ENCODE results near the gene ZNF839. TPM values are rescaled to one million over a fixed set of nuclear protein-coding genes. Genes with fewer than 3 reads are reported as not detected.
A peak's percentile ranks its signal among the peaks of the same experiment; 100 is the strongest.
"Not testable (repeated sequence)": the region's sequence is repeated elsewhere in the genome, so short reads cannot be mapped to it uniquely, and the experiment has no call there.

ZNF839 gene
- total and polyA plus RNA-seq, 12 donors = 3.8 to 13.4 (median 8.4) TPM

DNA sequence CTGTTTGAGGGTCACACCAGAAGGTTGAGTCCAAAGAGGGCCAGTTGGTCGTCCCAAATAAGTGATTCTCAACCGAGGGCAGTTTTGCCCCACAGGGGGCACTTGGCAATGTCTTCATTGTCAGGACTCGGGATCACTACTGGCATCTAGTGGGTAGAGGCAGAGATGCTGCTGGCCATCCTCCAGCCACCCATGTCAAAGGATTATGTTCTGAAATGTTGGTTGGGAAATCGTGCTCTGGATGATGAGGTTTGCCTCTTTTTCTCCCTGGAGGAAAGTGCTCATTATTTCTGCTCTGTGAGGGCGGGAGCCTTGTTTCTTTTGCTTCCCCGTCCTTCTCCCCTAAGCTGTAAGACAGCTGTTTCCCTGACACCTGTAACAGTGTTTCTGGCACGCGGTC is 3.6 kb downstream of the ZNF839 start:
- intact Hi-C loops (cut with DNase I) = loop anchor here in 2 of 10 donors (10.0 kb wide), 2 partner anchors 192 to 618 kb away; no protein-coding TSS in a partner anchor
- TF ChIP-seq, protein P1, sequence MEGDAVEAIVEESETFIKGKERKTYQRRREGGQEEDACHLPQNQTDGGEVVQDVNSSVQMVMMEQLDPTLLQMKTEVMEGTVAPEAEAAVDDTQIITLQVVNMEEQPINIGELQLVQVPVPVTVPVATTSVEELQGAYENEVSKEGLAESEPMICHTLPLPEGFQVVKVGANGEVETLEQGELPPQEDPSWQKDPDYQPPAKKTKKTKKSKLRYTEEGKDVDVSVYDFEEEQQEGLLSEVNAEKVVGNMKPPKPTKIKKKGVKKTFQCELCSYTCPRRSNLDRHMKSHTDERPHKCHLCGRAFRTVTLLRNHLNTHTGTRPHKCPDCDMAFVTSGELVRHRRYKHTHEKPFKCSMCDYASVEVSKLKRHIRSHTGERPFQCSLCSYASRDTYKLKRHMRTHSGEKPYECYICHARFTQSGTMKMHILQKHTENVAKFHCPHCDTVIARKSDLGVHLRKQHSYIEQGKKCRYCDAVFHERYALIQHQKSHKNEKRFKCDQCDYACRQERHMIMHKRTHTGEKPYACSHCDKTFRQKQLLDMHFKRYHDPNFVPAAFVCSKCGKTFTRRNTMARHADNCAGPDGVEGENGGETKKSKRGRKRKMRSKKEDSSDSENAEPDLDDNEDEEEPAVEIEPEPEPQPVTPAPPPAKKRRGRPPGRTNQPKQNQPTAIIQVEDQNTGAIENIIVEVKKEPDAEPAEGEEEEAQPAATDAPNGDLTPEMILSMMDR (IDR thresholded peaks at IDR 0.05) = peak in 8 of 9 donors; percentile 14 to 62 (median 55)
- Histone ChIP-seq H3K27me3 (no peaks in the 10 kb centered on the region), H3K9me3 (no peaks in the 10 kb centered on the region), H3K4me1 (peaks cover 0 to 33% (median 24%) of the 10 kb centered on the region in 9 donors), H3K27ac (peak overlapping the region in 1 of 10 donors; percentile 42), H3K4me3 (no peak overlapping the region), H3K36me3 (peaks cover 0 to 27% (median 0%) of the 10 kb centered on the region in 9 donors)
- 34 to 39% methylated on average over 8 of the region's 8 CpGs for WGBS, 2 donors
- peak; percentile 43 to 47 for DNase-seq
- ATAC-seq = peak in 1 of 8 donors; percentile 6

DNA sequence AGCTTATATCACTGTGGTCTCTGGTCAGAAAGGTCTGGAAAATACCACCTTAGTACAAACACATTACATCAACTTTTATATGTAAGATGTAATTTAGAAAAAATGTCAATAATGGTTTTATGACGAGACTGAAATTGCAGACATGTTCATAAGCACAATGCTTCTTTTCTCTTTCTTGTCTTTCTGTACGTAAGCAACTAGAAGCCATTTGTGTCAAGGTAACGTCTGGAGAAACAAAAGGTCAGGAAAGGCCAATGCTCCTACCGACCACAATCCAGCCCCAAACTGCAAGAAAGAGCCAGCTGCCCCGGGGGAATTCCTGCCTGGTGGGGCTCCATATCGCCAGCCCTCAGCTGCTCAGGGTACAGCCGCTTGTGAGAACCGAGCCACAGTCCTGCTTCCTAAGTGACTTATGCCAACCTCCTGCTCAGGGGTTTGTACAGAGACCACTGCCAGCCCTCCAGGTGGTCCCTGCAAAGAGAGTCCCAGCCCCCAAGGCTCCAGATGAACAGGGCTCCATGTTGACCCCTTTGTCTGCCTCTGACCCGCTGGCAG is 6.3 kb downstream of the ZNF839 start:
- TF ChIP-seq, protein P1 (IDR thresholded peaks at IDR 0.05) = no peak
- Histone ChIP-seq H3K36me3 (peaks cover 0 to 27% (median 0%) of the 10 kb centered on the region in 9 donors), H3K4me3 (no peak overlapping the region), H3K4me1 (peaks cover 0 to 12% (median 6%) of the 10 kb centered on the region in 9 donors), H3K27ac (no peak overlapping the region), H3K27me3 (no peaks in the 10 kb centered on the region), H3K9me3 (no peaks in the 10 kb centered on the region)
- 84 to 86% methylated on average over 9 of the region's 9 CpGs for whole genome bisulfite sequencing, 2 donors
- intact Hi-C loops (cut with DNase I) = loop anchor here in 2 of 10 donors (10.0 kb wide), 2 partner anchors 189 to 621 kb away; no protein-coding TSS in a partner anchor
- no peak for ATAC-seq
- no peak for DNase-seq

DNA sequence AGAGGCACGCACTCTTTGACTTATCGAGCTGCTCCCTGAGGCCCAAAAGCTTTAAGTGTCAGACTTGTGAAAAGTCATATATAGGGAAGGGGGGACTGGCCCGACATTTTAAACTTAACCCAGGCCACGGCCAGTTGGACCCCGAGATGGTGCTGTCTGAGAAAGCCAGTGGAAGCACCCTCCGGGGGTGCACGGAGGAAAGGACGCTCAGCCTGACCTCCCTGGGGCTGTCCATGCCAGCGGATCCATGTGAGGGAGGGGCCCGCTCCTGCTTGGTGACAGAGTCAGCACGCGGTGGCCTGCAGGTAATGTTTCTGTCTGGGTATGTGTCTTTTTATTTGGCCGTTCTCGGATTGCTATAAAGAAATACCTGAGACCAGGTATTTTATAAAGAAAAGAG is 7.0 kb downstream of the ZNF839 start:
- DNase-seq (no peak), ATAC-seq (no peak)
- no peak overlapping the region for H3K4me3 ChIP-seq
- H3K36me3 ChIP-seq = peaks cover 0 to 30% (median 2%) of the 10 kb centered on the region in 9 donors
- TF ChIP-seq, protein P1 (IDR thresholded peaks at IDR 0.05) = no peak
- no peak overlapping the region for H3K27ac ChIP-seq
- intact Hi-C loops (cut with DNase I) = loop anchor here in 2 of 10 donors (10.0 kb wide), 2 partner anchors 188 to 622 kb away; no protein-coding TSS in a partner anchor
- H3K4me1 ChIP-seq = peaks cover 0 to 8% (median 0%) of the 10 kb centered on the region in 9 donors
- H3K27me3 ChIP-seq = no peaks in the 10 kb centered on the region
- H3K9me3 ChIP-seq = no peaks in the 10 kb centered on the region
- 92 to 94% methylated on average over 14 of the region's 14 CpGs for WGBS, 2 donors

DNA sequence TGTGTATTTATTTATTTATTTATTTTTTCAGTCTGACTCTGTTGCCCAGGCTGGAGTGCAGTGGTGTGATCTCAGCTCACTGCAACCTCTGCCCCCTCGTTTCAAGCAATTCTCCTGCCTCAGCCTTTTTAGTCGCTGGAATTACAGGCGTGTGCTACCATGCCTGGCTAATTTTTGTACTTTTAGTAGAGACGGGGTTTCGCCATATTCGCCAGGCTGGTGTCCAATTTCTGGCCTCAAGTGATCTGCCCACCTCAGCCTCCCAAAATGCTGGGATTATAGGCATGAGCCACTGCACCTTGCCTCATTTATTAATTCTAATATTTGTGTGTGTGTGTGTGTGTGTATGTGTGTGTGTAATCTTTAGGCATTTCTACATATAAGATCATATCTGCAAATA is 9.8 kb downstream of the ZNF839 start:
- 96 to 98% methylated on average over 6 of the region's 6 CpGs for WGBS, 2 donors
- H3K4me1 ChIP-seq, DNase-seq, H3K27me3 ChIP-seq, H3K27ac ChIP-seq, H3K9me3 ChIP-seq, H3K4me3 ChIP-seq, ATAC-seq: not testable (repeated sequence)
- intact Hi-C loops (cut with DNase I) = loop anchor here in 2 of 10 donors (10.0 kb wide), 2 partner anchors 185 to 625 kb away; no protein-coding TSS in a partner anchor
- H3K36me3 ChIP-seq = peaks cover 0 to 49% (median 11%) of the 10 kb centered on the region in 9 donors

DNA sequence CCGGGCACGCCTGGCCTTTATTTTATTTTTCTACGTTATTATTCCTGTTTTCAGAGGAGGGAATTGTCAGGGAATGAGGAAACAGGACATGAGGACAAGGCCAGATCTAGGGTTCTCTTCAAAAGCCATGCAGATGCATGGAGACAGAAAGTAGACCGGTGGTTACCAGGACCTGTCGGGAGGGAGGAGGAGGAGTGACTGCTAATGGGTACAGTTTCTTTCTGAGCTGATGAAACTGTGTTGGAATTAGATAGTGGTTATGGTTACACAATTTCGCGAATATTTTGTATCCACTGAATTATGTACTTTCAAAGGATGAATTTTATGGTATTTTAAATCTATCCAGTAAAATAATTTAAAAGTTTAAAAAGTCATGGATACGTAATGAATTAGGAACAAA is 11.3 kb downstream of the ZNF839 start:
- Histone ChIP-seq H3K9me3 (no peaks in the 10 kb centered on the region), H3K27ac (no peak overlapping the region), H3K4me1 (peaks cover 0 to 6% (median 0%) of the 10 kb centered on the region in 9 donors), H3K36me3 (peaks cover 0 to 58% (median 11%) of the 10 kb centered on the region in 9 donors), H3K27me3 (no peaks in the 10 kb centered on the region), H3K4me3 (no peak overlapping the region)
- DNase-seq (no peak), ATAC-seq (no peak)
- intact Hi-C loops (cut with DNase I) = no loop called here
- TF ChIP-seq, protein P1 (IDR thresholded peaks at IDR 0.05) = no peak
- 93 to 96% methylated on average over 8 of the region's 8 CpGs for WGBS, 2 donors

All from heart right ventricle (tissue), 16 donors.